Endometrium (tissue), 2 donors: ENCODE data around the gene PCDHGB4.
"Not testable (repeated sequence)": the region's sequence is repeated elsewhere in the genome, so short reads cannot be mapped to it uniquely, and the experiment has no call there.

Experiments
- FAIRE-seq: peaks from 2 replicates; lab custom pipeline; 2012; peaks lifted over from hg19 to GRCh38; lab: Jason Lieb, UNC
- donor health status: control.
- donor health status: control.

PCDHGB4 gene

GRCh38 chr5:141398608-141399007 is 11.1 kb downstream of the PCDHGB4 start:
- no peak for FAIRE-seq

- FAIRE-seq: no peak
Measured at GRCh38 chr5:141399555-141400258, 12.2 kb downstream of the PCDHGB4 start.

GRCh38 chr5:141402553-141403243 is 15.2 kb downstream of the PCDHGB4 start, which contains the start of gene PCDHGA9:
Gene PCDHGA9 (plus strand): TSS chr5:141402778. CDS start chr5:141402953, 175 bp downstream.
- no peak for FAIRE-seq

- no peak for FAIRE-seq
Measured at GRCh38 chr5:141403387-141403786, 15.9 kb downstream of the PCDHGB4 start.

GRCh38 chr5:141407790-141408505 is 20.4 kb downstream of the PCDHGB4 start, which contains the start of gene PCDHGB6:
Gene PCDHGB6 (plus strand): TSS chr5:141408021. CDS start chr5:141408203, 182 bp downstream.
- FAIRE-seq: not testable (repeated sequence)

GRCh38 chr5:141409598-141410306 is 22.3 kb downstream of the PCDHGB4 start:
- FAIRE-seq: no peak

GRCh38 chr5:141411575-141411974 is 24.1 kb downstream of the PCDHGB4 start:
- FAIRE-seq: no peak

- no peak for FAIRE-seq
Measured at GRCh38 chr5:141412854-141413539, 25.5 kb downstream of the PCDHGB4 start, which contains the start of gene PCDHGA10. Gene PCDHGA10 (plus strand): TSS chr5:141412987. CDS start chr5:141413176, 189 bp downstream.

GRCh38 chr5:141413540-141414069 is 26.1 kb downstream of the PCDHGB4 start:
- no peak for FAIRE-seq

GRCh38 chr5:141414548-141415274 is 27.2 kb downstream of the PCDHGB4 start:
- not testable (repeated sequence) for FAIRE-seq

- FAIRE-seq: not testable (repeated sequence)
Measured at GRCh38 chr5:141415275-141415618, 27.7 kb downstream of the PCDHGB4 start.

- FAIRE-seq: not testable (repeated sequence)
Measured at GRCh38 chr5:141417494-141418172, 30.1 kb downstream of the PCDHGB4 start, which contains the start of gene PCDHGB7. Gene PCDHGB7 (plus strand): TSS chr5:141417677. CDS start chr5:141417860, 183 bp downstream.

- no peak for FAIRE-seq
Measured at GRCh38 chr5:141419074-141419880, 31.8 kb downstream of the PCDHGB4 start.

GRCh38 chr5:141420855-141421488 is 33.5 kb downstream of the PCDHGB4 start, which contains the start of gene PCDHGA11:
Gene PCDHGA11 (plus strand): TSS chr5:141421051. CDS start chr5:141421228, 177 bp downstream.
- FAIRE-seq: no peak

- FAIRE-seq: no peak
Measured at GRCh38 chr5:141421489-141421855, 34.0 kb downstream of the PCDHGB4 start.

GRCh38 chr5:141422742-141423291 is 35.3 kb downstream of the PCDHGB4 start:
- FAIRE-seq: no peak

GRCh38 chr5:141427783-141428426 is 40.4 kb downstream of the PCDHGB4 start:
- FAIRE-seq: no peak
